ENCODE data around the gene TRMU. TPM values are rescaled to one million over a fixed set of nuclear protein-coding genes. Genes with fewer than 3 reads are reported as not detected.
"Not testable (repeated sequence)": the region's sequence is repeated elsewhere in the genome, so short reads cannot be mapped to it uniquely, and the experiment has no call there.

Gene TRMU
- total RNA-seq, 1 donor from 2014 or later = 44.0 TPM

- no peak for ATAC-seq
- DNase-seq = no peak
- intact Hi-C loops (cut with micrococcal nuclease) = no loop called here
Measured at GRCh38 chr22:46393873-46394272, 58.4 kb downstream of the TRMU start.

DNA sequence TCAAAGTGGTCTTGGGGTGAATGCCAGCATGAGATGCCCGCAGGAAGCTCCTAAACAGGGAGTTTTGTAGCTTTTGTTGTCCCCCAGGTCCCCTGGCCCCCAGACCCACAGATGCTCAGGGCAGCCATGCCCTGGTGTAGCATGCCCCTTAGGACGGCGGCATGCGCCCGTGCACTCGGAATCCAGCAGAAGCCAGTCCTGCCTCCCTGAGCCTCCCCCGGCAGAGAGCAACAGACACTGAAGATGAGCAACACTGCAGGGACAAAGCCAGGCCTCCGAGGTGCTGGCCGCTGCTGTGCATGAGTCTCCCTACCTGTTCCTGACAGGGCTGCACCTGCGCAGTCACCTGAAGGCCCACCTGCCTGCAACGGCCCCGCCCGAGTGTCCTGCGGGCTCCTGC, 59.1 kb downstream of the TRMU start:
- ATAC-seq (no peak), DNase-seq (no peak)
- intact Hi-C loops (cut with micrococcal nuclease) = no loop called here

- ATAC-seq = no peak
- no peak for DNase-seq
- intact Hi-C loops (cut with micrococcal nuclease) = no loop called here
Measured at GRCh38 chr22:46395145-46395544, 59.6 kb downstream of the TRMU start.

GRCh38 chr22:46397049-46397448, 61.5 kb downstream of the TRMU start:
- ATAC-seq; intact Hi-C loops (cut with micrococcal nuclease); DNase-seq: not testable (repeated sequence)

DNA sequence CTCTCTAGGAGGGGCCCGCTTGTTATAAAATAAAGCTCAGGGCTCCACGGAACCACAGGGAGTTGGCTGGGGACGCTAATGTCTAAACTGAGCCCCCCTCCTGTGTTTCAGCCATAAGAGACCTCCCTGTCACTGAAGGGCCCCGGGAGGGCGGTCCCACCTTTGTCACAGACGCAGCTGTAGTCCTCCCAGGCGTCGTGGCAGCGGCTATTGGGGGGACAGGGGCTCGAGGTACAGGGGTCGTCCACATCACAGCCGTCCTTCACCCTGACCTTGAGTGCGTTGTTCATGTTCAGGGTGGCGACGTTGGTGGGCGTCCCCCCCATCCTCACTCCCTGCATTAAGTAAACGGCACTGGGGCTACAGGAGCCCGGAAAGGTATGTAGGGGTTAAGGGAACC, 62.0 kb downstream of the TRMU start:
- no peak for ATAC-seq
- DNase-seq = no peak
- intact Hi-C loops (cut with micrococcal nuclease) = no loop called here

- ATAC-seq (no peak), DNase-seq (no peak)
- intact Hi-C loops (cut with micrococcal nuclease) = no loop called here
Measured at GRCh38 chr22:46397951-46398350, 62.4 kb downstream of the TRMU start.

DNA sequence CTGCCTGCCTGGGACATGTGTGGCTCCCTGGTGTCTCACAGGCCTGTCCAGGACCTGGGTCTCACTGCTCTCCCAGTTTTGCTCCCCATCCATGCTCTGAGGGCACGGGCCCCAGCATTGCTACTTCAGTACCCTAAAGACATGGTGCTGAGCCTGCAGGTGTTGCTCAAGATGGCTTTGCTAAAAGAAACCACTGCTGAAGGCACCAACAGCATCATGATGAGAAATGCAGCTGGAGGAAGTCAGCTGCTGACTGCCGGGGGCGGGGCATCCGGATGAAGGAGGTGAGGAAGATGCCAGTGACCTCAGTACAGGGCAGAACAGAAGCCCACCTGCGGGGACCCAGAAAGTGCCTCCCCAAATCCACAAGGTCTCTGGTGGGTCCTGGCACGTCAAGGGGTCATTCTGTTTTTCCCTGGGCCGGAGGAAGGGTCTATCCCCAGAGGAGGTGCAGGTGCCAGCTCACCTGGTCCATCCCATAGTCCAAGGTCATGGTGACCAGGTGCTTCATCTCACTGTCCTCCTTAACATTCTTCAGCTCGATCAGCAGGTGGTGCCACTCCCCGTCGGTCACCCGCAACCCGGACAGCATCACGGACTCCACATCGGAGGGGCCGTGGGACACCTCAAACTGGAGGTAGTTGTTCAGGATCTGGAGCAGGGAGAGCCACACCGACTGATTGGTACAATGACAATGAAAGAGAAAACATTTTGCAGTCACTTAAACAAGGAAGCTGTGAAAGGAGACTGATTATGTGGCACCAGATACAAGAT, 63.9 kb downstream of the TRMU start:
- DNase-seq = no peak

GRCh38 chr22:46401370-46401769, 65.9 kb downstream of the TRMU start:
- ATAC-seq = no peak
- intact Hi-C loops (cut with micrococcal nuclease) = no loop called here
- no peak for DNase-seq

More for the DNA sequence above, 63.9 kb downstream of the TRMU start:
- intact Hi-C loops (cut with micrococcal nuclease) = no loop called here
- ATAC-seq = no peak

- DNase-seq (no peak), ATAC-seq (no peak)
- intact Hi-C loops (cut with micrococcal nuclease) = no loop called here
Measured at GRCh38 chr22:46402505-46402904, 67.0 kb downstream of the TRMU start.

DNA sequence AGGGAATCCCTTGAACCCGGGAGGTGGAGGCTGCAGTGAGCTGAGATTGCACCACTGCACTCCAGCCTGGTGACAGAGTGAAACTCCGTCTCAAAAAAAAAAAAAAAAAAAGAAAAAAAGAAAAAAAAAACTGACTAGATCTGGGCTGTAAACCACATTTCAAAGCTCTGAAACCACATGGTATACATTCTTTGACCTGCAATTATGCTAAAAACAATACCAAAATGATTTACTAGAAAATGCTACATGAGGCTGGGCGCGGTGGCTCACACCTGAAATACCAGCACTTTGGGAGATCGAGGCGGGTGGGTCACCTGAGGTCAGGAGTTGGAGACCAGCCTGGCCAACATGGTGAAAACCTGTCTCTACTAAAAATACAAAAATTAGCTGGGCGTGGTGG, 68.4 kb downstream of the TRMU start:
- intact Hi-C loops (cut with micrococcal nuclease); ATAC-seq; DNase-seq: not testable (repeated sequence)

DNA sequence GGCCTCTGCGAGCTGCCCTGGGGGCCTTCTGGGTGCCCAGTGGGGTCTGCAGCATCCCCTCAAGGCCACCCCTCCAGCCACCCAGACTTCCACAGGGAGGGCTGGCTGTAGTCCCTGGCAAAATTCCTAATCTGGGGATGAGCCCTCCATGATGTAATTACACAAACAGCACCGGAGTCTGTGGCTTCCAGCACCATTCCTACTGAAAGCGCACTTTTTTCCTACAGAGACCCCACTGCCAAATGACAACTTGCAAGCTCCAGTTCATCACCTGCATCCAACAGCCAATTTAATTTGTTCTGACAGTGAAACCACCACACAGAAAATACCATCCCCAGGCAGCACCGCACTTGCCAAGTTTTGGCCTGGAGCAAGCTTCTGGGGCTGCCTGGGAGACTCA, 70.4 kb downstream of the TRMU start:
- DNase-seq (no peak), ATAC-seq (no peak)
- intact Hi-C loops (cut with micrococcal nuclease) = no loop called here

DNA sequence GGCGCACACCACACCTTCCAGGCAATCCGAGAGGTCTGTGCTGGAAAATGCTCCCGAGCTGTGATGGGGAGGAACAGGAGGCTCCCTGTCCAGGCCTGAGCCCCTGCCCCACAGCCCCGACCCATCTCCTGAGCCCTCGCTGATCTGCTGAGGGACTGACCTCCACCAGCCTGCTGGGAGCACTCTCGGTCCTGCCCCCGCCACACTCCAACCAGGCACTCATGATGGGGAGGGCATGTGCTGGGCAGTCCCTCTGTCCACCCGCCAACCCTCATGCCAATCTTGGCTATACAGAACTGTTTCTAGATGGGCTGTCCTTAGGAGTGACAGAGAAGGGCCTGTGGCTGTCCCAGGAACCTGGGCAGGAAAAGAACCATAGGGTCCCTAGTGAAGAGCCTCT, 70.8 kb downstream of the TRMU start:
- ATAC-seq = peak; percentile 97
- peak; percentile 66 for DNase-seq
- intact Hi-C loops (cut with micrococcal nuclease) = no loop called here

- intact Hi-C loops (cut with micrococcal nuclease) = no loop called here
- ATAC-seq (peak; percentile 6), DNase-seq (no peak)
Measured at GRCh38 chr22:46406791-46407190, 71.3 kb downstream of the TRMU start.

Other genes starting within 250 kb of the TRMU start
- gene PPARA, start 185.2 kb upstream of the TRMU start, total RNA-seq = 78.9 TPM
- gene CDPF1, start 85.4 kb upstream of the TRMU start, total RNA-seq = 6.2 TPM
- not detected for gene PKDREJ, start 72.4 kb upstream of the TRMU start, total RNA-seq
- gene TTC38, start 67.7 kb upstream of the TRMU start, total RNA-seq = 24.0 TPM
- 0.45 TPM for gene GTSE1, start 38.8 kb upstream of the TRMU start, total RNA-seq
- gene CELSR1, start 201.9 kb downstream of the TRMU start, total RNA-seq = 9.7 TPM

Data from left ventricle myocardium superior (tissue), 1 donor.